ENCODE measurements around the gene TACC2.

TACC2 gene

GRCh38 chr10:122126763-122127659 lies 138.0 kb downstream of the TACC2 start:
- DNase-seq, result no peak

DNA sequence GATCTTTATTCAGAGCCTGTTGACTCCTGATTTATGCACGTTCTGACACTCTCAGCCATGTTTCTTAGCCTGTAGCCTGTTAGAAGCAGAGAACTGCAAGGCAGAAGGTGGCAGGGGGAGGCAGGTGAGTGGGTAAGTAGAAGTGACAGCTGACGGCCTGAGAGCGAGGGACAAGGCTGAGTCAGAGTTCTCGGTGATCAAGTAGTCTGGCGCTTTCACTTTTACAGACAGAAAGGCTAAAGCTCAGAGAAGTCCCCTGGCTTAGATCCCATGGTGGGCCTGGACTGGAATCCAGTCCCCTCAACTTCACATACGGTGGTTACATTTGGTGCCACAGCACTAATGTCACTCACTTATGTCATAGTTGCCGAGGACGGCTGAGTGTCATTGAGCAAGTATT lies 139.0 kb downstream of the TACC2 start:
- no peak for DNase-seq

GRCh38 chr10:122128357-122128756 lies 139.4 kb downstream of the TACC2 start:
- no peak for DNase-seq

GRCh38 chr10:122130474-122131110 lies 141.6 kb downstream of the TACC2 start:
- no peak for DNase-seq

DNA sequence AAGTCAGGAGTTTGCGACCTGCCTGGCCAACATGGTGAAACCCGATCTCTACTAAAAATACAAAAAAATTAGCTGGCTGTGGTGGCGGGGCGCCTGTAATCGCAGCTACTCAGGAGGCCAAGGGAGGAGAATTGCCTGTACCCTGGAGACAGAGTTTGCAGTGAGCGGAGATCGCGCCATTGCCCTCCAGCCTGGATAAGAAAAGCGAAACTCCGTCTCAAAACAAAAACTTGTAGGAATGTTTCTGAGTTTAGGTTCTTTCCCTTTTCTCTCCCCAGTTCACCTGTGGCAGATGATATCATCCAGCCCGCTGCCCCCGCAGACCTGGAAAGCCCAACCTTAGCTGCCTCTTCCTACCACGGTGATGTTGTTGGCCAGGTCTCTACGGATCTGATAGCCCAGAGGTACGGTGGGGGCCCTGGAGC lies 143.4 kb downstream of the TACC2 start:
- no peak for DNase-seq

GRCh38 chr10:122132882-122133565 lies 144.1 kb downstream of the TACC2 start:
- DNase-seq, result no peak

- no peak for DNase-seq
These were observed 146.5 kb downstream of the TACC2 start for GRCh38 chr10:122135251-122136025.

GRCh38 chr10:122138831-122139625 lies 150.1 kb downstream of the TACC2 start:
- no peak for DNase-seq

GRCh38 chr10:122139627-122140170 lies 150.7 kb downstream of the TACC2 start:
- no peak for DNase-seq

DNA sequence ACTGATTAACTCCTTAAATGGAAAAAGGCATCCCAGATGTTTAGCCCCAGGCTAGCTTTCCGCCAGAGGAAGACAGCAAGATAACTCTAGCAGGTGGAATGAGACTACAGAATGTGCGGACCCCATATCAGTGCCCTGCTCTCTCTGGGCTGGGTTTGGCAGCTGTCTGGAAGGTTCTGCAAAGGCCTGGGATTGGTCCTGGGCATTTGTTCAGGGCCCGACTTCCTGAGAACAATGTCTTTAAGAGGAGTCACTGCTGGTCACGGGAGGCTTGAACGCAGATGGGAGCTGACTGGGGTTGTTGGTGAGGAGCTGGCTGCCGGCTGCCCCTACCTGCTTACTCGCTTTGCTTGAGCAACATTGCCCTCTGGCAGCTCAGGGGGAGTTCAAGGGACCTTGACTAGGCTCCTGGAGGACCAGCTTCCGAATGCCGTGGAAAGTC lies 151.5 kb downstream of the TACC2 start:
- no peak for DNase-seq

GRCh38 chr10:122140941-122141623 lies 152.1 kb downstream of the TACC2 start:
- no peak for DNase-seq

GRCh38 chr10:122141821-122142640 lies 153.1 kb downstream of the TACC2 start:
- DNase-seq, result no peak

DNA sequence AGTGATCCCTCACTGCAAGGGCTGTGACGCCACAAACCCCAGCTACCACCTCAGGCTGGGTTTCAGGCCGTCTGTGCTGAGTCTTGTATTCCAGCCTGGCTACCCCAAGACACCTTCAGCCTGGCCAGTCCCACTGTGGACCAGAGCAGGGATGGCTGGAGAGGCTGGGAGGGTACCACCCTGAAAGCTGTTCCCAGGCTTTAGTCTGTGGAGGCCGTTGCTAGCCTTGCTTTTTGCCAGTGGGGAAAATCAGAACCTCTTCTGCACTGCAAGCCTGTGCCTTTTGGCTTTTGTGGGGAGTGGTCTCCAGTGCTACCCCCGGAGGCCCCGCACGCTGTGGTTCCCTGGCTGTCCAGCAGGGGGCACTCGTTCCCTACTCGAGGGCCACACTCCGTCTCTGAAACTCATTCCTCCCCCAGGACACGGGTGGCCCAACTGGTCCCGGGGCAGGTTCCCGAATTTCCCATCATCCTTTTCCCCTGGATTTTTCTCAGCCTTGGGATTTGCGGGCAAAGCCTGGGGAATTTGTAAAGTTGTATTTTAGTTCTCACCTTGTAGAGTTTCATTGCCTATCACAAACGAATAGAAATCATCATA lies 153.8 kb downstream of the TACC2 start:
- DNase-seq, result no peak

DNA sequence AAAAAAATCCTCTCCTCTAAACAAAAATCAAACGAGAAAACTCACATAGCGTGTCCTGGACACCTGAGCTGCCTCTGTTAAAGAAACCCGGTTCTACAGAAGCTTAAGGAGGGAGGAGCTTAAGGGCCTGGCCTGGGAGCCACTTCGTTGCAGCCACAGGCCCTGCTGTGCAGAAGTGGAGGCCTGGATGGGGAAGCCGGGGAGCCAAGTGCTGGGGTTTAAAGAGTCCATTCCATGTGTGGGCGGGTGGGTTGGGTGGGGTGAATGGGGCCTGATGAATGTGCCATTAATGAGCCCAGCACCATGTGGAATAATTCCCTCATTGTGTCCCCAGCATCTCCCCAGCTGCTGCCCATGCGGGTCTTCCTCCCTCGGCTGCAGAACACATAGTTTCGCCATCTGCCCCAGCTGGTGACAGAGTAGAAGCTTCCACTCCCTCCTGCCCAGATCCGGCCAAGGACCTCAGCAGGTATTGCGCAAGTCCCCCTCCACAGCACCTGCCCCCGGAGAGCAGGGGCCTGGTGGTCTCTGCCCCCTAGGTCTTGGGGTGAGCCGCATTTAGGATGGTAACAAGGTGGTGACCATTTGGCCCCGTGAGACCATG lies 154.4 kb downstream of the TACC2 start:
- DNase-seq, result no peak

DNA sequence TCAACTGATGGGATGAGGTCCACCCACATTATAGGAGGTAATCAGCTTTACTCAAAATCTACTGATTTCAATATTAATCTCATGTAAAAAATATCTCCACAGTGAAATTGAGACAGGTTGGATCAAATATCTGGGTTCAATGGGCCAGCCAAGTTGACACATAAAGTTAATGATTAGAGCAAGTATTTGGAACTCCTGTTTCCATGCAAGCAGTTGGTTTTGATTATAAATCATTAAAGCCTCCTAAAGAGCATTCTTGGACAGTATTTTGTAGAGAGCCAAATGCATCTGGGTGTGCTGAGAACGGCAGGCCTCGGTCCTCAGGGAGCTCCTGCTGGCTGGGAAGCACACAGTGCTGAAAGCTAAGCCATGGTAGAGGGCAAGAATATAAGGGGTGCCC lies 155.2 kb downstream of the TACC2 start:
- DNase-seq, result no peak

- no peak for DNase-seq
These were observed 156.2 kb downstream of the TACC2 start for GRCh38 chr10:122145113-122145512.

- DNase-seq, result no peak
These were observed 158.7 kb downstream of the TACC2 start for GRCh38 chr10:122147663-122148062.

- no peak for DNase-seq
These were observed 160.1 kb downstream of the TACC2 start for GRCh38 chr10:122148876-122149560.
